ENCODE measurements around the gene G6PC1.
"Not testable (repeated sequence)": the region's sequence is repeated elsewhere in the genome, so short reads cannot be mapped to it uniquely, and the experiment has no call there.

Gene G6PC1

GRCh38 chr17:42904110-42904469 is 3.5 kb downstream of the G6PC1 start:
- DNase-seq: no peak

GRCh38 chr17:42906772-42907446 is 6.3 kb downstream of the G6PC1 start:
- no peak for DNase-seq

GRCh38 chr17:42908872-42909700 is 8.5 kb downstream of the G6PC1 start:
- no peak for DNase-seq

- no peak for DNase-seq
Observed at GRCh38 chr17:42913522-42913921, 12.9 kb downstream of the G6PC1 start.

GRCh38 chr17:42913981-42914617 is 13.5 kb downstream of the G6PC1 start:
- DNase-seq: no peak

- DNase-seq: not testable (repeated sequence)
Observed at GRCh38 chr17:42915288-42915687, 14.7 kb downstream of the G6PC1 start.

- not testable (repeated sequence) for DNase-seq
Observed at GRCh38 chr17:42916388-42917235, 16.0 kb downstream of the G6PC1 start.

- peak; percentile 27 for DNase-seq
Observed at GRCh38 chr17:42917236-42917603, 16.6 kb downstream of the G6PC1 start.

GRCh38 chr17:42918902-42919521 is 18.4 kb downstream of the G6PC1 start:
- peak; percentile 28 for DNase-seq

GRCh38 chr17:42919522-42920077 is 19.0 kb downstream of the G6PC1 start:
- not testable (repeated sequence) for DNase-seq

GRCh38 chr17:42920106-42920900 is 19.7 kb downstream of the G6PC1 start:
- no peak for DNase-seq

GRCh38 chr17:42920922-42921321 is 20.3 kb downstream of the G6PC1 start:
- DNase-seq: no peak

- no peak for DNase-seq
Observed at GRCh38 chr17:42922294-42922693, 21.7 kb downstream of the G6PC1 start.

GRCh38 chr17:42923472-42923871 is 22.9 kb downstream of the G6PC1 start:
- not testable (repeated sequence) for DNase-seq

GRCh38 chr17:42924891-42925290 is 24.3 kb downstream of the G6PC1 start:
- no peak for DNase-seq

- peak; percentile 41 for DNase-seq
Observed at GRCh38 chr17:42928714-42929496, 28.3 kb downstream of the G6PC1 start.

GRCh38 chr17:42929497-42929844 is 28.9 kb downstream of the G6PC1 start:
- DNase-seq: no peak

- DNase-seq: peak; percentile 82
Observed at GRCh38 chr17:42937712-42938596, 37.4 kb downstream of the G6PC1 start.

- no peak for DNase-seq
Observed at GRCh38 chr17:42944211-42944610, 43.6 kb downstream of the G6PC1 start.
